H54 (cell line): ENCODE measurements around the gene PRKD1.

ENCODE experiments used
- DNase-seq: peaks from one replicate; pipeline ENCODE4 v3.0.0; 2011; ENCODE audit warnings: low spot score, mixed read lengths; ENCODE audit not compliant: insufficient read length
- FAIRE-seq: peaks from 3 replicates; lab custom pipeline; 2011; peaks lifted over from hg19 to GRCh38; lab: Jason Lieb, UNC
- POLR2A ChIP-seq: IDR thresholded peaks from 2 replicates; pipeline ENCODE4 v1.6.1; 2011; ENCODE audit warnings: low read depth, mild to moderate bottlenecking, low read length

PRKD1 gene

GRCh38 chr14:29618323-29619067 lies 309.2 kb downstream of the PRKD1 start:
- DNase-seq: no peak
- FAIRE-seq: no peak
- no peak for TF ChIP-seq POLR2A

GRCh38 chr14:29616922-29617321 lies 310.7 kb downstream of the PRKD1 start:
- TF ChIP-seq POLR2A: no peak
- DNase-seq (no peak), FAIRE-seq (no peak)

- FAIRE-seq: no peak
- no peak for DNase-seq
- TF ChIP-seq POLR2A: no peak
Measured at GRCh38 chr14:29608861-29609260, 318.8 kb downstream of the PRKD1 start.

GRCh38 chr14:29607169-29607568 lies 320.5 kb downstream of the PRKD1 start:
- TF ChIP-seq POLR2A: no peak
- FAIRE-seq: no peak
- DNase-seq: no peak

- FAIRE-seq: no peak
- no peak for DNase-seq
- TF ChIP-seq POLR2A: no peak
Measured at GRCh38 chr14:29603696-29604095, 324.0 kb downstream of the PRKD1 start.

- FAIRE-seq: no peak
- no peak for DNase-seq
- no peak for TF ChIP-seq POLR2A
Measured at GRCh38 chr14:29601616-29602015, 326.0 kb downstream of the PRKD1 start.

- DNase-seq (no peak), FAIRE-seq (no peak)
- no peak for TF ChIP-seq POLR2A
Measured at GRCh38 chr14:29587761-29588470, 339.7 kb downstream of the PRKD1 start.

GRCh38 chr14:29587046-29587445 lies 340.6 kb downstream of the PRKD1 start:
- TF ChIP-seq POLR2A: no peak
- FAIRE-seq: no peak

GRCh38 chr14:29584992-29585391 lies 342.7 kb downstream of the PRKD1 start:
- FAIRE-seq (no peak), DNase-seq (no peak)
- no peak for TF ChIP-seq POLR2A

More at GRCh38 chr14:29587046-29587445, 340.6 kb downstream of the PRKD1 start:
- no peak for DNase-seq

- TF ChIP-seq POLR2A: no peak
- FAIRE-seq (no peak), DNase-seq (no peak)
Measured at GRCh38 chr14:29580763-29581162, 346.9 kb downstream of the PRKD1 start.

GRCh38 chr14:29579838-29580237 lies 347.8 kb downstream of the PRKD1 start:
- no peak for TF ChIP-seq POLR2A
- FAIRE-seq (no peak), DNase-seq (no peak)

- TF ChIP-seq POLR2A: no peak
- FAIRE-seq: no peak
- no peak for DNase-seq
Measured at GRCh38 chr14:29576927-29577326, 350.7 kb downstream of the PRKD1 start.

GRCh38 chr14:29569194-29569593 lies 358.5 kb downstream of the PRKD1 start:
- no peak for TF ChIP-seq POLR2A
- DNase-seq (no peak), FAIRE-seq (no peak)

GRCh38 chr14:29566194-29566593 lies 361.5 kb downstream of the PRKD1 start:
- FAIRE-seq (no peak), DNase-seq (no peak)
- no peak for TF ChIP-seq POLR2A

- TF ChIP-seq POLR2A: no peak
- DNase-seq (no peak), FAIRE-seq (no peak)
Measured at GRCh38 chr14:29558516-29558915, 369.1 kb downstream of the PRKD1 start.
